Small intestine (tissue), 7 donors: ENCODE data around the gene ADARB2. TPM values are rescaled to one million over a fixed set of nuclear protein-coding genes. Genes with fewer than 3 reads are reported as not detected.

Source experiments
- DNase-seq, 2 donors: peaks; one replicate each; pipeline versions ENCODE4 v3.0.0 to v3.0.0-alpha.2; 2013
- FAIRE-seq: peaks from 2 replicates; lab custom pipeline; 2012; peaks lifted over from hg19 to GRCh38; lab: Jason Lieb, UNC
- H3K27ac ChIP-seq, 3 donors: one replicate each; pipeline ENCODE4 v1.5.1; 2013; ENCODE audit warnings: low read length in 2 of 3, mild to moderate bottlenecking in 2 of 3, control low read depth in 1 of 3, inconsistent platforms in 1 of 3, low read depth in 1 of 3, moderate library complexity in 1 of 3
- H3K27me3 ChIP-seq, 3 donors: one replicate each; pipeline ENCODE4 v1.6.1; 2013; ENCODE audit warnings: low read length in 3 of 3, inconsistent platforms in 1 of 3; ENCODE audit not compliant: control insufficient read depth in 3 of 3, insufficient read depth in 3 of 3
- H3K36me3 ChIP-seq, 3 donors: one replicate each; pipeline ENCODE4 v1.6.1; 2013; ENCODE audit warnings: low read length in 3 of 3, inconsistent platforms in 1 of 3, low read depth in 1 of 3, mild to moderate bottlenecking in 1 of 3, moderate library complexity in 1 of 3; ENCODE audit not compliant: control insufficient read depth in 3 of 3, insufficient read depth in 2 of 3
- H3K4me1 ChIP-seq, 3 donors: one replicate each; pipeline ENCODE4 v1.6.1; 2013; ENCODE audit warnings: low read length in 2 of 3, inconsistent platforms in 1 of 3, low read depth in 1 of 3, mild to moderate bottlenecking in 1 of 3, moderate library complexity in 1 of 3; ENCODE audit not compliant: control insufficient read depth in 3 of 3, insufficient read depth in 2 of 3
- H3K4me3 ChIP-seq, 3 donors: one replicate each; pipeline ENCODE4 v1.5.1; 2013; ENCODE audit warnings: low read length in 3 of 3, control low read depth in 1 of 3, inconsistent platforms in 1 of 3, low read depth in 1 of 3, mild to moderate bottlenecking in 1 of 3, moderate library complexity in 1 of 3
- H3K9me3 ChIP-seq, 2 donors: one replicate each; pipeline ENCODE4 v1.6.1; 2013; ENCODE audit warnings: low read depth in 1 of 2, low read length in 1 of 2; ENCODE audit not compliant: control insufficient read depth in 2 of 2, insufficient read depth in 1 of 2
- WGBS, 3 donors: extraction: QIAGEN DNeasy Blood & Tissue Kit; methylation state at CpG; one replicate each; pipeline ENCODE4 v1.1.7; 2013; 5-methylcytosine and 5-hydroxymethylcytosine counted together
- polyA plus RNA-seq, 4 donors: library from polyadenylated mRNA; stranded (reverse) in 3 of 4; unstranded in 1 of 4; fragments of 200-250 nt in 3 of 4; fragments of 120-200 nt in 1 of 4; gene quantifications; one replicate each; pipeline versions ENCODE4 v1.2.1 to v1.2.3, GENCODE V29; 2013
- donor health status: healthy with polysubstance abuse.
- donor health status: control.
- donor health status: control.
- donor health status: Bipolar disorder and iron deficiency.
- donor health status: healthy.

ADARB2 gene
- polyA plus RNA-seq, 4 donors, result 0.35 to 1.8 (median 0.94) TPM

GRCh38 chr10:1133495-1134045 lies 603.8 kb downstream of the ADARB2 start:
- no peak for DNase-seq
- Histone ChIP-seq H3K4me3 (no peak overlapping the region), H3K27ac (no peak overlapping the region), H3K4me1 (no peaks in the 10 kb centered on the region), H3K36me3 (peaks cover 11 to 33% (median 20%) of the 10 kb centered on the region in 3 donors), H3K9me3 (peaks cover 0 to 10% of the 10 kb centered on the region in 2 donors), H3K27me3 (no peaks in the 10 kb centered on the region)
- WGBS, 3 donors, result 90 to 94% (median 93%) methylated on average over 3 of the region's 3 CpGs
- FAIRE-seq, result no peak

GRCh38 chr10:1132584-1132983 lies 604.7 kb downstream of the ADARB2 start:
- FAIRE-seq (no peak), DNase-seq (no peak)
- 78 to 93% (median 85%) methylated on average over 9 to 10 of the region's 10 CpGs for WGBS, 3 donors
- H3K36me3 ChIP-seq, result peaks cover 11 to 36% (median 22%) of the 10 kb centered on the region in 3 donors
- H3K9me3 ChIP-seq, result peaks cover 0 to 4% of the 10 kb centered on the region in 2 donors
- H3K27me3 ChIP-seq, result no peaks in the 10 kb centered on the region
- H3K4me1 ChIP-seq, result no peaks in the 10 kb centered on the region
- H3K4me3 ChIP-seq, result no peak overlapping the region
- no peak overlapping the region for H3K27ac ChIP-seq

GRCh38 chr10:1130995-1131790 lies 606.1 kb downstream of the ADARB2 start:
- no peak overlapping the region for H3K27ac ChIP-seq
- DNase-seq, result no peak
- no peaks in the 10 kb centered on the region for H3K27me3 ChIP-seq
- no peak for FAIRE-seq
- H3K36me3 ChIP-seq, result peaks cover 11 to 43% (median 22%) of the 10 kb centered on the region in 3 donors
- no peaks in the 10 kb centered on the region for H3K9me3 ChIP-seq
- WGBS, 3 donors, result 95 to 97% (median 96%) methylated on average over 12 of the region's 12 CpGs
- H3K4me1 ChIP-seq, result no peaks in the 10 kb centered on the region
- H3K4me3 ChIP-seq, result no peak overlapping the region

- Histone ChIP-seq H3K36me3 (peaks cover 11 to 52% (median 28%) of the 10 kb centered on the region in 3 donors), H3K9me3 (no peaks in the 10 kb centered on the region), H3K4me1 (no peaks in the 10 kb centered on the region), H3K27ac (no peak overlapping the region), H3K4me3 (no peak overlapping the region), H3K27me3 (no peaks in the 10 kb centered on the region)
- DNase-seq (no peak), FAIRE-seq (no peak)
- WGBS, 3 donors, result 96 to 98% (median 97%) methylated on average over 10 of the region's 10 CpGs
These were observed 607.1 kb downstream of the ADARB2 start for GRCh38 chr10:1130226-1130625.

GRCh38 chr10:1128649-1129048 lies 608.7 kb downstream of the ADARB2 start:
- H3K9me3 ChIP-seq, result no peaks in the 10 kb centered on the region
- peaks cover 18 to 62% (median 40%) of the 10 kb centered on the region in 3 donors for H3K36me3 ChIP-seq
- DNase-seq (no peak), FAIRE-seq (no peak)
- 96 to 97% (median 97%) methylated on average over 21 of the region's 21 CpGs for WGBS, 3 donors
- no peak overlapping the region for H3K4me3 ChIP-seq
- no peaks in the 10 kb centered on the region for H3K27me3 ChIP-seq
- H3K27ac ChIP-seq, result no peak overlapping the region
- no peaks in the 10 kb centered on the region for H3K4me1 ChIP-seq

GRCh38 chr10:1128115-1128514 lies 609.2 kb downstream of the ADARB2 start:
- no peak overlapping the region for H3K4me3 ChIP-seq
- DNase-seq, result no peak
- no peaks in the 10 kb centered on the region for H3K9me3 ChIP-seq
- FAIRE-seq, result no peak
- no peaks in the 10 kb centered on the region for H3K27me3 ChIP-seq
- no peak overlapping the region for H3K27ac ChIP-seq
- H3K4me1 ChIP-seq, result no peaks in the 10 kb centered on the region
- peaks cover 18 to 60% (median 40%) of the 10 kb centered on the region in 3 donors for H3K36me3 ChIP-seq
- 68 to 70% (median 70%) methylated on average over 2 of the region's 2 CpGs for WGBS, 3 donors

- Histone ChIP-seq H3K4me1 (no peaks in the 10 kb centered on the region), H3K27ac (no peak overlapping the region), H3K4me3 (no peak overlapping the region), H3K27me3 (no peaks in the 10 kb centered on the region), H3K36me3 (peaks cover 18 to 60% (median 40%) of the 10 kb centered on the region in 3 donors), H3K9me3 (no peaks in the 10 kb centered on the region)
- DNase-seq (no peak), FAIRE-seq (no peak)
- WGBS, 3 donors, result 91 to 95% (median 94%) methylated on average over 15 of the region's 15 CpGs
These were observed 609.7 kb downstream of the ADARB2 start for GRCh38 chr10:1127629-1128028.
